HepG2 (cell line): Measurements from ENCODE around the gene LIPE. TPM values are rescaled to one million over a fixed set of nuclear protein-coding genes. Genes with fewer than 3 reads are reported as not detected.

Source experiments
- ATAC-seq: fragments of 200-7000 bp; cut with Tn5 transposase; 3 replicates; pipeline ENCODE4 v1.9.1; 2020; ENCODE audit warnings: mild to moderate bottlenecking, moderate library complexity
- BruUV-seq: library from RNA; stranded (reverse); fragments of 400-500 nt; replicated peaks from 2 replicates; lab custom pipeline; 2021; lab: Mats Ljungman, UMichigan
- CTCF ChIA-PET: fragments of 300-600 bp; formaldehyde crosslinking; extraction: SDS; loops from one replicate; lab custom pipeline; 2021; ENCODE audit warnings: low total read pairs, inconsistent platforms, low intra/inter-chr PET ratio; lab: Yijun Ruan, JAX
- POLR2A ChIA-PET: fragments of 350-600 bp; sonication (Branson Sonifier 250); formaldehyde crosslinking; loops from one replicate; lab custom pipeline; 2020; ENCODE audit warnings: antibody characterized with exemption, inconsistent platforms; lab: Yijun Ruan, JAX
- DNase-seq: peaks from one replicate; pipeline ENCODE4 v3.0.0-alpha.2; 2015; ENCODE audit warnings: low spot score
- FAIRE-seq: peaks from 3 replicates; lab custom pipeline; 2011; peaks lifted over from hg19 to GRCh38; lab: Jason Lieb, UNC
- H2AFZ ChIP-seq: one replicate; pipeline ENCODE4 v1.6.1; 2011; ENCODE audit warnings: low read length, inconsistent platforms
- H3K27ac ChIP-seq: fragments of 300-600 bp; 3 replicates; pipeline ENCODE4 v1.8.0; 2011; ENCODE audit warnings: mixed run types, mild to moderate bottlenecking, mixed read lengths, low read length, inconsistent platforms; ENCODE audit not compliant: insufficient read depth; ENCODE audit errors: extremely low read length
- H3K27me3 ChIP-seq, 2 experiments: fragments of 200-600 bp in 1 of 2; 2 replicates in 1 of 2; 3 replicates in 1 of 2; pipeline versions ENCODE4 v1.6.0 to v1.8.0; 2011; ENCODE audit warnings: low read length in 2 of 2, mild to moderate bottlenecking in 2 of 2, moderate library complexity in 2 of 2, inconsistent platforms in 1 of 2; ENCODE audit not compliant: insufficient read depth in 2 of 2, control insufficient read depth in 1 of 2
- H3K36me3 ChIP-seq, 2 experiments: fragments of 200-600 bp in 1 of 2; replicated peaks in 1 of 2; 2 replicates in 1 of 2; 3 replicates in 1 of 2; pipeline versions ENCODE4 v1.5.1 to v1.8.0; 2011; ENCODE audit warnings: low read length in 2 of 2, inconsistent platforms in 1 of 2; ENCODE audit not compliant: insufficient read depth in 2 of 2, control insufficient read depth in 1 of 2
- H3K4me1 ChIP-seq: 2 replicates; pipeline ENCODE4 v1.5.1; 2012; ENCODE audit warnings: low read length, inconsistent platforms; ENCODE audit not compliant: insufficient read depth
- H3K4me2 ChIP-seq: 2 replicates; pipeline ENCODE4 v1.6.0; 2011; ENCODE audit warnings: low read depth, low read length, inconsistent platforms
- H3K4me3 ChIP-seq, 3 experiments: fragments of 200-600 bp in 1 of 3; sonication (generic), shearing (Covaris generic) in 1 of 3; replicated peaks in 1 of 3; 2 replicates each; pipeline ENCODE4 v1.5.1; 2011 to 2016; ENCODE audit warnings: low read length in 3 of 3, inconsistent platforms in 2 of 3, low read depth in 2 of 3, mild to moderate bottlenecking in 2 of 3, control low read depth in 1 of 3, mixed read lengths in 1 of 3; ENCODE audit not compliant: insufficient read depth in 1 of 3
- H3K79me2 ChIP-seq: one replicate; pipeline ENCODE4 v1.6.1; 2011; ENCODE audit warnings: low read length, inconsistent platforms; ENCODE audit not compliant: insufficient read depth
- H3K9ac ChIP-seq: 2 replicates; pipeline ENCODE4 v1.6.0; 2011; ENCODE audit warnings: mild to moderate bottlenecking, low read depth, low read length, inconsistent platforms; ENCODE audit not compliant: insufficient read depth
- H3K9me3 ChIP-seq: 2 replicates; pipeline ENCODE4 v1.5.1; 2012; ENCODE audit warnings: mild to moderate bottlenecking, low read length
- H4K20me1 ChIP-seq: 2 replicates; pipeline ENCODE4 v1.6.0; 2011; ENCODE audit warnings: inconsistent platforms, mild to moderate bottlenecking, low read length, moderate library complexity; ENCODE audit not compliant: insufficient read depth
- ADNP ChIP-seq: sonication (generic); formaldehyde crosslinking; IDR thresholded peaks from 2 replicates; pipeline ENCODE4 v1.4.0; 2020; ENCODE audit warnings: missing genetic modification reagents
- EEA1 ChIP-seq: sonication (generic); formaldehyde crosslinking; IDR thresholded peaks from 2 replicates; pipeline ENCODE4 v1.5.1; 2020; ENCODE audit warnings: mild to moderate bottlenecking, missing genetic modification reagents, borderline replicate concordance
- GATA4 ChIP-seq: sonication (generic); IDR thresholded peaks from 2 replicates; pipeline ENCODE4 v1.6.1; 2016; ENCODE audit warnings: antibody characterized with exemption, low read depth, borderline replicate concordance
- GATAD1 ChIP-seq: IDR thresholded peaks from 2 replicates; pipeline ENCODE4 v1.6.1; 2016; ENCODE audit warnings: missing genetic modification reagents, missing compliant biosample characterization
- HMG20A ChIP-seq: IDR thresholded peaks from 2 replicates; pipeline ENCODE4 v1.6.1; 2016; ENCODE audit warnings: borderline replicate concordance
- JUNB ChIP-seq: sonication (generic); formaldehyde crosslinking; IDR thresholded peaks from 2 replicates; pipeline ENCODE4 v1.8.0; 2022; ENCODE audit warnings: missing genetic modification reagents, mild to moderate bottlenecking, borderline replicate concordance
- PAX8 ChIP-seq: sonication (generic); formaldehyde crosslinking; IDR thresholded peaks from 2 replicates; pipeline ENCODE4 v1.8.0; 2022; ENCODE audit warnings: mild to moderate bottlenecking, missing genetic modification reagents, borderline replicate concordance
- POLR2AphosphoS5 ChIP-seq: IDR thresholded peaks from 2 replicates; pipeline ENCODE4 v1.6.1; 2012; ENCODE audit warnings: low read depth, low read length
- SRSF9 ChIP-seq: fragments of 200-400 bp; formaldehyde crosslinking; IDR thresholded peaks from 2 replicates; pipeline ENCODE4 v1.6.1; 2018; ENCODE audit warnings: borderline replicate concordance, mild to moderate bottlenecking, low read depth, low read length; ENCODE audit not compliant: insufficient read depth, poor library complexity, severe bottlenecking
- TP53 ChIP-seq: sonication (generic); formaldehyde crosslinking; conservative IDR thresholded peaks from 2 replicates; pipeline ENCODE4 v1.4.0; 2020; ENCODE audit warnings: missing genetic modification reagents
- ZMYM3 ChIP-seq: sonication (generic); formaldehyde crosslinking; IDR thresholded peaks from 2 replicates; pipeline ENCODE4 v1.5.1; 2020; ENCODE audit warnings: mild to moderate bottlenecking, missing genetic modification reagents
- ZNF577 ChIP-seq: sonication (generic); formaldehyde crosslinking; IDR thresholded peaks from 2 replicates; pipeline ENCODE4 v1.4.0; 2020; ENCODE audit warnings: mild to moderate bottlenecking, low read depth, missing genetic modification reagents, borderline replicate concordance
- ZNF883 ChIP-seq: sonication (generic); formaldehyde crosslinking; IDR thresholded peaks from 2 replicates; pipeline ENCODE4 v1.5.1; 2020; ENCODE audit warnings: mild to moderate bottlenecking, missing genetic modification reagents; ENCODE audit errors: not compliant biosample characterization
- ZNF891 ChIP-seq: sonication (generic); formaldehyde crosslinking; IDR thresholded peaks from 2 replicates; pipeline ENCODE4 v1.5.0; 2020; ENCODE audit warnings: mild to moderate bottlenecking, missing genetic modification reagents
- ZSCAN25 ChIP-seq: sonication (generic); formaldehyde crosslinking; IDR thresholded peaks from 2 replicates; pipeline ENCODE4 v1.8.0; 2022; ENCODE audit warnings: mild to moderate bottlenecking, missing genetic modification reagents
- WGBS: methylation state at CpG from one replicate; pipeline ENCODE4 v1.1.6; 2017; ENCODE audit warnings: low lambda C conversion rate; 5-methylcytosine and 5-hydroxymethylcytosine counted together
- in situ Hi-C: cut with HindIII; loops from 2 replicates; pipeline ENCODE4 v1.10.0; 2017; ENCODE audit warnings: low pct_unique_long_range_greater_than_20kb; ENCODE audit not compliant: extremely low pct_ligation_motif_present
- intact Hi-C: fragments of 100-400 bp; cut with micrococcal nuclease; formaldehyde crosslinking; loops from one replicate; pipeline ENCODE4 v1.10.0; 2022; ENCODE audit not compliant: unreplicated experiment
- polyA plus RNA-seq, 8 experiments: library from polyadenylated mRNA; depleted of rRNA in 3 of 8; stranded (reverse) in 7 of 8; unstranded in 1 of 8; fragments of >200 nt; fragmentation: Illumina TruSeq in 4 of 8; extraction: Trizol in 4 of 8; gene quantifications; 2 replicates each; pipeline versions ENCODE4 v1.2.1 to v1.2.3, GENCODE V29; 2011 to 2016; ENCODE audit warnings: low read depth in 4 of 8, missing spikeins in 1 of 8, mixed read lengths in 1 of 8; ENCODE audit not compliant: insufficient read depth in 1 of 8
- total RNA-seq, 5 experiments: library from RNA; depleted of rRNA; stranded (reverse); fragments of >200 nt; fragmentation: Illumina TruSeq; extraction: Trizol; gene quantifications; 2 replicates each; pipeline ENCODE4 v1.2.3, GENCODE V29; 2016; ENCODE audit warnings: low read depth in 1 of 5
- TF ChIP-seq, protein P1 (sequence below): conservative IDR thresholded peaks from 2 replicates; pipeline ENCODE4 v1.6.1; 2018; ENCODE audit warnings: missing genetic modification reagents

LIPE gene
- total and polyA plus RNA-seq, 2 of the 13 experiments (the other 11 are each of a cell fraction or from before 2014, with no cell fraction given): not detected

GRCh38 chr19:42435316-42435715 is 8.1 kb upstream of the LIPE start:
- no peaks in the 10 kb centered on the region for H3K9me3 ChIP-seq
- no peak for TF ChIP-seq TP53
- no peaks in the 10 kb centered on the region for H3K79me2 ChIP-seq
- DNase-seq: no peak
- H3K4me2 ChIP-seq: no peak overlapping the region
- ChIA-PET POLR2A (no interaction called here), CTCF (interaction anchor here (2.4 kb wide), 1 partner anchor 11 kb away, joined by 25 read pairs; no protein-coding TSS in a partner anchor)
- no peak for FAIRE-seq
- WGBS: 89% methylated on average over 6 of the region's 6 CpGs
- in situ Hi-C loops (no loop called here), intact Hi-C loops (no loop called here)
- H2AFZ ChIP-seq: no peak overlapping the region
- peaks cover 66% of the 10 kb centered on the region for H3K4me1 ChIP-seq
- no peaks in the 10 kb centered on the region for H3K27me3 ChIP-seq
- H3K4me3 ChIP-seq: no peak overlapping the region
- H3K9ac ChIP-seq: no peak overlapping the region
- H4K20me1 ChIP-seq: no peaks in the 10 kb centered on the region
- H3K36me3 ChIP-seq: no peaks in the 10 kb centered on the region
- ATAC-seq: no peak
- no peak overlapping the region for H3K27ac ChIP-seq
- BruUV-seq: no TSS peak

DNA sequence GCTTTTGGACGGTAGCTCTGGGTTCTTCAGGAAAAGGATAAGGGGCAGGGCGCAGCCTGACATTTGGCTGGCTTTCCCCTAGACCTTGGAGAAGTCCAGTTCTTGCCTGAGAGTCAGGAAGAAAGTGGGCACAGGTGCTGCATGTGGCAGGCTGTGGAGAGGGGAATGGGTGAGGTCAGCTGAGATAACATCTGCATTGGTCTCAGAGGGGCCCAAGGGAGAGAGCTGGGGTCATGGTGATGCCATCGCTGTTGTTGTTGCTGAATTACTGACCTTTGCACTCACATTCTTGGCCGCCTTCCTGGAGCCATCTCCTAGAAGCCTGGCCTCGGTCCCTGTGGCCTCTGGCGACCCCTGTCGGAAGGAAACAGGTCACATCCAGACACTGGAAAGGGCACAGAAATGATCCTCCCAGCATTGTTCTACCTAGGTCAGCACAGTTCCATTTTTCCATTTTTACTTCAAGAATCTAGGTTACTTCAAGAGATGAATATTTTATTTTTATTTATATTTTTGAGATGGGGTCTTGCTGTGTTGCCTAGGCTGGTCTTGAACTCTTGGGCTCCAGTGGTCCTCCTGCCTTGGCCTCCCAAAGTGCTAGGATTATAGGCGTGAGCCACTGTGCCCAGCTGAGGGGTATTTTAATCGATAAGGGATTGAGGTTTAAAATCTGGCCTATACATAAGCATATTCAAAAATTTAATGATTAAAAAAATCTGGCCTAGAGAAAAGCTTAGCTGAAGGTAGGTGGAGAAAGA is 6.5 kb upstream of the LIPE start:
- H3K27me3 ChIP-seq: no peaks in the 10 kb centered on the region
- no peak overlapping the region for H2AFZ ChIP-seq
- peak overlapping the region; percentile 58 for H3K27ac ChIP-seq
- 39% methylated on average over 4 of the region's 9 CpGs for WGBS
- POLR2A ChIA-PET: interaction anchor here (1.1 to 1.5 kb wide), 5 partner anchors 9 to 95 kb away, joined by 6 to 13 read pairs (median 9); partner anchors contain the start of genes CEACAM1 and CXCL17
- DNase-seq: peak; percentile 95
- peak overlapping the region in 1 of 3 experiments; percentile 41; a peak in 2 of 6 replicates for H3K4me3 ChIP-seq
- in situ Hi-C loops (no loop called here), intact Hi-C loops (loop anchor here (1.0 kb wide), 1 partner anchor 13 kb away; no protein-coding TSS in a partner anchor)
- peak overlapping the region; percentile 72 for H3K4me2 ChIP-seq
- peaks cover 54% of the 10 kb centered on the region for H3K4me1 ChIP-seq
- no TSS peak for BruUV-seq
- no peaks in the 10 kb centered on the region for H3K9me3 ChIP-seq
- H3K36me3 ChIP-seq: no peaks in the 10 kb centered on the region
- H3K9ac ChIP-seq: peak overlapping the region; percentile 40
- H3K79me2 ChIP-seq: no peaks in the 10 kb centered on the region
- no peaks in the 10 kb centered on the region for H4K20me1 ChIP-seq
- peak; percentile 91 for ATAC-seq
- peak; percentile 85 for FAIRE-seq
- CTCF ChIA-PET: interaction anchor here (1.5 to 2.4 kb wide), 4 partner anchors 10 to 47 kb away, joined by 5 to 38 read pairs (median 20); no protein-coding TSS in a partner anchor
- TF ChIP-seq PAX8 (CRISPR knock-in tag) (no peak), ZMYM3 (CRISPR knock-in tag) (peak; percentile 19; the same call in 1 of the 2 replicates), ZNF577 (no peak), SRSF9 (no peak), POLR2AphosphoS5 (no peak), GATA4 (peak; percentile 46; the same call in 1 of the 2 replicates), HMG20A (peak; percentile 76; the same call in 1 of the 2 replicates), GATAD1 (CRISPR knock-in tag) (peak; percentile 34; the same call in 1 of the 2 replicates), ADNP (CRISPR knock-in tag) (no peak), ZNF891 (CRISPR knock-in tag) (no peak), ZSCAN25 (CRISPR knock-in tag) (peak; percentile 84), EEA1 (CRISPR knock-in tag) (no peak), ZNF883 (CRISPR knock-in tag) (peak; percentile 52), JUNB (CRISPR knock-in tag) (no peak)
- TF ChIP-seq, protein P1, sequence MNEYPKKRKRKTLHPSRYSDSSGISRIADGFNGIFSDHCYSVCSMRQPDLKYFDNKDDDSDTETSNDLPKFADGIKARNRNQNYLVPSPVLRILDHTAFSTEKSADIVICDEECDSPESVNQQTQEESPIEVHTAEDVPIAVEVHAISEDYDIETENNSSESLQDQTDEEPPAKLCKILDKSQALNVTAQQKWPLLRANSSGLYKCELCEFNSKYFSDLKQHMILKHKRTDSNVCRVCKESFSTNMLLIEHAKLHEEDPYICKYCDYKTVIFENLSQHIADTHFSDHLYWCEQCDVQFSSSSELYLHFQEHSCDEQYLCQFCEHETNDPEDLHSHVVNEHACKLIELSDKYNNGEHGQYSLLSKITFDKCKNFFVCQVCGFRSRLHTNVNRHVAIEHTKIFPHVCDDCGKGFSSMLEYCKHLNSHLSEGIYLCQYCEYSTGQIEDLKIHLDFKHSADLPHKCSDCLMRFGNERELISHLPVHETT: peak; percentile 33; the same call in 1 of the 2 replicates
